ENCODE data around the gene VTN. TPM values are rescaled to one million over a fixed set of nuclear protein-coding genes. Genes with fewer than 3 reads are reported as not detected.
A peak's percentile ranks its signal among the peaks of the same experiment; 100 is the strongest.

VTN gene
- total RNA-seq, 2 experiments from 2014 or later: 0.40 TPM; not detected in 1

GRCh38 chr17:28367641-28368305 lies 2.3 kb downstream of the VTN start:
- Histone ChIP-seq H2AFZ (ENCODE audit: low read length) (no peak overlapping the region), H3K4me3 (ENCODE audit: low read depth, low read length, poor library complexity, severe bottlenecking) (no peak overlapping the region), H3K4me2 (ENCODE audit: low read length) (no peak overlapping the region), H3K9me2 (ENCODE audit: insufficient read depth, low read length) (no peaks in the 10 kb centered on the region), H3K79me2 (ENCODE audit: insufficient read depth, low read depth, low read length) (no peaks in the 10 kb centered on the region), H3K27ac (ENCODE audit: low read depth, low read length, poor library complexity, severe bottlenecking) (no peak overlapping the region), H3K9me3 (ENCODE audit: low read length) (no peaks in the 10 kb centered on the region), H3K4me1 (ENCODE audit: insufficient read depth, low read length, poor library complexity, severe bottlenecking) (peaks cover 12% of the 10 kb centered on the region), H4K20me1 (ENCODE audit: insufficient read depth, low read length) (no peaks in the 10 kb centered on the region), H3K36me3 (ENCODE audit: insufficient read depth, low read length) (peaks cover 10% of the 10 kb centered on the region; the same call in 1 of the 2 replicates)
- ChIA-PET POLR2A (interaction anchor here (0.9 kb wide), 1 partner anchor 9 kb away, joined by 3 read pairs; no protein-coding TSS in a partner anchor), CTCF (ENCODE audit: unreplicated experiment) (no interaction called here)
- TF ChIP-seq EZH2phosphoT487 (IDR thresholded peaks at IDR 0.05; ENCODE audit: borderline replicate concordance, low read depth, low read length) (no peak), CTCF (conservative IDR thresholded peaks at IDR 0.05; ENCODE audit: low read length) (no peak)
- intact Hi-C loops (cut with micrococcal nuclease; ENCODE audit: unreplicated experiment): no loop called here
- BruUV-seq (replicated peaks): no TSS peak
- DNase-seq (ENCODE audit: low spot score): no peak

GRCh38 chr17:28366605-28367004 lies 3.5 kb downstream of the VTN start:
- ChIA-PET CTCF (ENCODE audit: unreplicated experiment) (no interaction called here), POLR2A (interaction anchor here (0.9 kb wide), 2 partner anchors 8 kb away, joined by 3 to 6 read pairs; no protein-coding TSS in a partner anchor)
- no peak overlapping the region for H2AFZ ChIP-seq (ENCODE audit: low read length)
- DNase-seq (ENCODE audit: low spot score): peak; percentile 25
- no TSS peak for BruUV-seq (replicated peaks)
- intact Hi-C loops (cut with micrococcal nuclease; ENCODE audit: unreplicated experiment): no loop called here
- H3K9me3 ChIP-seq (ENCODE audit: low read length): no peaks in the 10 kb centered on the region
- H3K27ac ChIP-seq (ENCODE audit: low read depth, low read length, poor library complexity, severe bottlenecking): no peak overlapping the region
- no peaks in the 10 kb centered on the region for H3K79me2 ChIP-seq (ENCODE audit: insufficient read depth, low read depth, low read length)
- no peak overlapping the region for H3K4me3 ChIP-seq (ENCODE audit: low read depth, low read length, poor library complexity, severe bottlenecking)
- H3K4me1 ChIP-seq (ENCODE audit: insufficient read depth, low read length, poor library complexity, severe bottlenecking): peaks cover 5% of the 10 kb centered on the region
- H3K36me3 ChIP-seq (ENCODE audit: insufficient read depth, low read length): peaks cover 19% of the 10 kb centered on the region; the same call in 1 of the 2 replicates
- no peaks in the 10 kb centered on the region for H4K20me1 ChIP-seq (ENCODE audit: insufficient read depth, low read length)
- TF ChIP-seq CTCF (conservative IDR thresholded peaks at IDR 0.05; ENCODE audit: low read length) (peak; percentile 53), EZH2phosphoT487 (IDR thresholded peaks at IDR 0.05; ENCODE audit: borderline replicate concordance, low read depth, low read length) (no peak)
- no peak overlapping the region for H3K4me2 ChIP-seq (ENCODE audit: low read length)
- H3K9me2 ChIP-seq (ENCODE audit: insufficient read depth, low read length): no peaks in the 10 kb centered on the region

GRCh38 chr17:28365487-28365886 lies 4.6 kb downstream of the VTN start:
- Histone ChIP-seq H3K4me2 (ENCODE audit: low read length) (no peak overlapping the region), H2AFZ (ENCODE audit: low read length) (no peak overlapping the region), H3K79me2 (ENCODE audit: insufficient read depth, low read depth, low read length) (no peaks in the 10 kb centered on the region), H3K9me3 (ENCODE audit: low read length) (no peaks in the 10 kb centered on the region), H3K4me3 (ENCODE audit: low read depth, low read length, poor library complexity, severe bottlenecking) (no peak overlapping the region), H3K36me3 (ENCODE audit: insufficient read depth, low read length) (peaks cover 30% of the 10 kb centered on the region), H4K20me1 (ENCODE audit: insufficient read depth, low read length) (no peaks in the 10 kb centered on the region), H3K4me1 (ENCODE audit: insufficient read depth, low read length, poor library complexity, severe bottlenecking) (no peaks in the 10 kb centered on the region), H3K27ac (ENCODE audit: low read depth, low read length, poor library complexity, severe bottlenecking) (no peak overlapping the region), H3K9me2 (ENCODE audit: insufficient read depth, low read length) (no peaks in the 10 kb centered on the region)
- no peak for TF ChIP-seq EZH2phosphoT487 (IDR thresholded peaks at IDR 0.05; ENCODE audit: borderline replicate concordance, low read depth, low read length)
- TF ChIP-seq CTCF (conservative IDR thresholded peaks at IDR 0.05; ENCODE audit: low read length): no peak
- no peak for DNase-seq (ENCODE audit: low spot score)
- ChIA-PET POLR2A (no interaction called here), CTCF (ENCODE audit: unreplicated experiment) (no interaction called here)
- intact Hi-C loops (cut with micrococcal nuclease; ENCODE audit: unreplicated experiment): no loop called here
- BruUV-seq (replicated peaks): no TSS peak
